Measurements from ENCODE around the gene PPM1F. TPM values are rescaled to one million over a fixed set of nuclear protein-coding genes. Genes with fewer than 3 reads are reported as not detected.
A peak's percentile ranks its signal among the peaks of the same experiment; 100 is the strongest.

Gene PPM1F, protein sequence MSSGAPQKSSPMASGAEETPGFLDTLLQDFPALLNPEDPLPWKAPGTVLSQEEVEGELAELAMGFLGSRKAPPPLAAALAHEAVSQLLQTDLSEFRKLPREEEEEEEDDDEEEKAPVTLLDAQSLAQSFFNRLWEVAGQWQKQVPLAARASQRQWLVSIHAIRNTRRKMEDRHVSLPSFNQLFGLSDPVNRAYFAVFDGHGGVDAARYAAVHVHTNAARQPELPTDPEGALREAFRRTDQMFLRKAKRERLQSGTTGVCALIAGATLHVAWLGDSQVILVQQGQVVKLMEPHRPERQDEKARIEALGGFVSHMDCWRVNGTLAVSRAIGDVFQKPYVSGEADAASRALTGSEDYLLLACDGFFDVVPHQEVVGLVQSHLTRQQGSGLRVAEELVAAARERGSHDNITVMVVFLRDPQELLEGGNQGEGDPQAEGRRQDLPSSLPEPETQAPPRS
- total RNA-seq (2021), result 23.9 to 30.6 TPM (median 28.6 TPM) in 3 replicates
- Bru-seq, nascent RNA, result percentile 50 among the genes with signal in this experiment
- long read RNA-seq, experiment 1, full-length matches to known transcripts, result 73 of 102 reads
- long read RNA-seq, experiment 1, partial matches to known transcripts, result 5 of 102 reads
- long read RNA-seq, experiment 1, other reads (novel, unspliced or antisense), result 24 of 102 reads
- long read RNA-seq, experiment 2, full-length matches to known transcripts, result 4 of 37 reads
- long read RNA-seq, experiment 2, partial matches to known transcripts, result 3 of 37 reads
- long read RNA-seq, experiment 2, other reads (novel, unspliced or antisense), result 30 of 37 reads
- long read RNA-seq, experiment 3, full-length matches to known transcripts, result 3 of 11 reads
- long read RNA-seq, experiment 3, partial matches to known transcripts, result 0 of 11 reads
- long read RNA-seq, experiment 3, other reads (novel, unspliced or antisense), result 8 of 11 reads

DNA sequence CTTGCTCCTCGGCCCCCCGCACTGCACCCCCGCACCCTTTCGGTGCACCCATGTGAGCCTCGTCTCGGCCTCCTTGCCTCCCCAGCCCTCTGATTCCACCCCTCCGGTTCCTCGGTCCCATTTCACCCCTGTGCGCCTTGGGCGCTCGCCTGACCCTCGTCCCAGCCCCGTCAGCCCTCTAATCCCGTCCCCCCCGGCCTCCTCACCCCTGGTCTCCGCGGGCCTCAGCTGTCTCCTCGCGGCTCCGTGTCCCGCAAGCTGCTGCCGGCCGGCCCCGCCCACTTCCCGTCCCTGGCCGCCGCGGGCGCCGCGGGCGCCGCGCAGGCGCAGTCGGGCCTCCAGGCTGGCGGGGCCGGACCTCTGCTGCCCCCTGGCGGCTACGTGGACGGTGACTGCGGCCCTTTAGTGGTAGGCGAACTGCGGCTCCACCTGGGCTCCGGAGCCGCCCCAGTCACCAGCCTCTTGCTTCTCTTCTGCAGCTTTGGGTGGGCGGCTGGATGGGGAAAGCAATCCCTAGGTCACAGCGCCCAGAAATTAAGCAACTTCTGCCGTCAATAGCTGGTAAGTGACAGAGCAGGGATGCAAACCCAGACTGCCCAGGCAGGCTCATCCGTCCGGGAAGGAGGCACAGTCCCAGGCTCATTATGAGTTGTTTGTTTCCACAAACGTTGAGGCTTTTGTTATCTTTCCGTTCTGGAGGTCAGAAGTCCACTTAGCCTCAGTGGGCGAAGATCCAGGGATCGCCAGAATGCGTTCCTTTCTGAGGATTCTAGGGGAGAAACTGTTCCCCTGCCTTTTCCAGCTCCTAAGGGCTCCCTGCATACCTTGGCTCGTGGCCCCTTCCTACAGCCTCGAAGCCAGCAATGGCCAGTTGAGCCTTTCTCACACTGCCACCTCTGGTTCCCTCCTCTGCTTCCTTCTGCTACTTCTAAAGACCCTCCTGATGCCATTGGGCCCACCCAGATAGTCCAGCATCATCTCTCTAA lies at the start of gene PPM1F:
PPM1F (minus strand) TSS at position 263 of the 986 bp plus-strand sequence. CDS start 6,800 bp downstream, outside the sequence.
- Mint-ChIP-seq H3K27me3 (ENCODE audit: low read depth) (peaks cover 26% of the 10 kb centered on the region), H3K4me3 (peak within 1 kb of the TSS; percentile 76), H3K9me3 (no peaks in the 10 kb centered on the region), H3K27ac (no peak within 1 kb of the TSS), H3K36me3 (no peaks in the 10 kb centered on the region), H3K4me1 (peaks cover 8% of the 10 kb centered on the region)
- peak; percentile 77 for ATAC-seq
- peak; percentile 86 for DNase-seq (ENCODE audit: low spot score)
- ChIA-PET POLR2A (interaction anchor here (0.6 kb wide), 1 partner anchor 1936 kb away, joined by 3 read pairs; no protein-coding TSS in a partner anchor), CTCF (interaction anchor here (0.6 to 9.1 kb wide), 29 partner anchors 9 to 311 kb away, joined by 3 to 121 read pairs (median 4); partner anchors contain the start of genes SDF2L1, TOP3B and YPEL1)
- TF ChIP-seq GRHL2 (CRISPR knock-in tag; IDR thresholded peaks at IDR 0.05; ENCODE audit: insufficient replicate concordance, severe bottlenecking) (no peak), TEAD1 (CRISPR knock-in tag; IDR thresholded peaks at IDR 0.05) (no peak), ESRRA (CRISPR knock-in tag; IDR thresholded peaks at IDR 0.05; ENCODE audit: borderline replicate concordance) (no peak), NR1H2 (CRISPR knock-in tag; IDR thresholded peaks at IDR 0.05) (no peak), SOX15 (CRISPR knock-in tag; IDR thresholded peaks at IDR 0.05) (no peak), ZNF416 (CRISPR knock-in tag; IDR thresholded peaks at IDR 0.05) (no peak), JAZF1 (CRISPR knock-in tag; IDR thresholded peaks at IDR 0.05) (no peak), ZNF232 (CRISPR knock-in tag; IDR thresholded peaks at IDR 0.05) (no peak), TP53 (CRISPR knock-in tag; IDR thresholded peaks at IDR 0.05) (no peak), RELA (CRISPR knock-in tag; IDR thresholded peaks at IDR 0.05; ENCODE audit: borderline replicate concordance) (no peak), GTF2I (CRISPR knock-in tag; conservative IDR thresholded peaks at IDR 0.05) (0 out of 2 replicates have a peak, but pooled peaks have one; percentile 28)
- TF ChIP-seq, protein P1, sequence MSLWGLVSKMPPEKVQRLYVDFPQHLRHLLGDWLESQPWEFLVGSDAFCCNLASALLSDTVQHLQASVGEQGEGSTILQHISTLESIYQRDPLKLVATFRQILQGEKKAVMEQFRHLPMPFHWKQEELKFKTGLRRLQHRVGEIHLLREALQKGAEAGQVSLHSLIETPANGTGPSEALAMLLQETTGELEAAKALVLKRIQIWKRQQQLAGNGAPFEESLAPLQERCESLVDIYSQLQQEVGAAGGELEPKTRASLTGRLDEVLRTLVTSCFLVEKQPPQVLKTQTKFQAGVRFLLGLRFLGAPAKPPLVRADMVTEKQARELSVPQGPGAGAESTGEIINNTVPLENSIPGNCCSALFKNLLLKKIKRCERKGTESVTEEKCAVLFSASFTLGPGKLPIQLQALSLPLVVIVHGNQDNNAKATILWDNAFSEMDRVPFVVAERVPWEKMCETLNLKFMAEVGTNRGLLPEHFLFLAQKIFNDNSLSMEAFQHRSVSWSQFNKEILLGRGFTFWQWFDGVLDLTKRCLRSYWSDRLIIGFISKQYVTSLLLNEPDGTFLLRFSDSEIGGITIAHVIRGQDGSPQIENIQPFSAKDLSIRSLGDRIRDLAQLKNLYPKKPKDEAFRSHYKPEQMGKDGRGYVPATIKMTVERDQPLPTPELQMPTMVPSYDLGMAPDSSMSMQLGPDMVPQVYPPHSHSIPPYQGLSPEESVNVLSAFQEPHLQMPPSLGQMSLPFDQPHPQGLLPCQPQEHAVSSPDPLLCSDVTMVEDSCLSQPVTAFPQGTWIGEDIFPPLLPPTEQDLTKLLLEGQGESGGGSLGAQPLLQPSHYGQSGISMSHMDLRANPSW (CRISPR knock-in tag; conservative IDR thresholded peaks at IDR 0.05; ENCODE audit: low read depth), result no peak
- TF ChIP-seq, protein P2, sequence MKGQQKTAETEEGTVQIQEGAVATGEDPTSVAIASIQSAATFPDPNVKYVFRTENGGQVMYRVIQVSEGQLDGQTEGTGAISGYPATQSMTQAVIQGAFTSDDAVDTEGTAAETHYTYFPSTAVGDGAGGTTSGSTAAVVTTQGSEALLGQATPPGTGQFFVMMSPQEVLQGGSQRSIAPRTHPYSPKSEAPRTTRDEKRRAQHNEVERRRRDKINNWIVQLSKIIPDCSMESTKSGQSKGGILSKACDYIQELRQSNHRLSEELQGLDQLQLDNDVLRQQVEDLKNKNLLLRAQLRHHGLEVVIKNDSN (CRISPR knock-in tag; IDR thresholded peaks at IDR 0.05), result no peak
- TF ChIP-seq, protein P3, sequence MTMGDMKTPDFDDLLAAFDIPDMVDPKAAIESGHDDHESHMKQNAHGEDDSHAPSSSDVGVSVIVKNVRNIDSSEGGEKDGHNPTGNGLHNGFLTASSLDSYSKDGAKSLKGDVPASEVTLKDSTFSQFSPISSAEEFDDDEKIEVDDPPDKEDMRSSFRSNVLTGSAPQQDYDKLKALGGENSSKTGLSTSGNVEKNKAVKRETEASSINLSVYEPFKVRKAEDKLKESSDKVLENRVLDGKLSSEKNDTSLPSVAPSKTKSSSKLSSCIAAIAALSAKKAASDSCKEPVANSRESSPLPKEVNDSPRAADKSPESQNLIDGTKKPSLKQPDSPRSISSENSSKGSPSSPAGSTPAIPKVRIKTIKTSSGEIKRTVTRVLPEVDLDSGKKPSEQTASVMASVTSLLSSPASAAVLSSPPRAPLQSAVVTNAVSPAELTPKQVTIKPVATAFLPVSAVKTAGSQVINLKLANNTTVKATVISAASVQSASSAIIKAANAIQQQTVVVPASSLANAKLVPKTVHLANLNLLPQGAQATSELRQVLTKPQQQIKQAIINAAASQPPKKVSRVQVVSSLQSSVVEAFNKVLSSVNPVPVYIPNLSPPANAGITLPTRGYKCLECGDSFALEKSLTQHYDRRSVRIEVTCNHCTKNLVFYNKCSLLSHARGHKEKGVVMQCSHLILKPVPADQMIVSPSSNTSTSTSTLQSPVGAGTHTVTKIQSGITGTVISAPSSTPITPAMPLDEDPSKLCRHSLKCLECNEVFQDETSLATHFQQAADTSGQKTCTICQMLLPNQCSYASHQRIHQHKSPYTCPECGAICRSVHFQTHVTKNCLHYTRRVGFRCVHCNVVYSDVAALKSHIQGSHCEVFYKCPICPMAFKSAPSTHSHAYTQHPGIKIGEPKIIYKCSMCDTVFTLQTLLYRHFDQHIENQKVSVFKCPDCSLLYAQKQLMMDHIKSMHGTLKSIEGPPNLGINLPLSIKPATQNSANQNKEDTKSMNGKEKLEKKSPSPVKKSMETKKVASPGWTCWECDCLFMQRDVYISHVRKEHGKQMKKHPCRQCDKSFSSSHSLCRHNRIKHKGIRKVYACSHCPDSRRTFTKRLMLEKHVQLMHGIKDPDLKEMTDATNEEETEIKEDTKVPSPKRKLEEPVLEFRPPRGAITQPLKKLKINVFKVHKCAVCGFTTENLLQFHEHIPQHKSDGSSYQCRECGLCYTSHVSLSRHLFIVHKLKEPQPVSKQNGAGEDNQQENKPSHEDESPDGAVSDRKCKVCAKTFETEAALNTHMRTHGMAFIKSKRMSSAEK (CRISPR knock-in tag; IDR thresholded peaks at IDR 0.05; ENCODE audit: borderline replicate concordance), result no peak
- TF ChIP-seq, protein P4, sequence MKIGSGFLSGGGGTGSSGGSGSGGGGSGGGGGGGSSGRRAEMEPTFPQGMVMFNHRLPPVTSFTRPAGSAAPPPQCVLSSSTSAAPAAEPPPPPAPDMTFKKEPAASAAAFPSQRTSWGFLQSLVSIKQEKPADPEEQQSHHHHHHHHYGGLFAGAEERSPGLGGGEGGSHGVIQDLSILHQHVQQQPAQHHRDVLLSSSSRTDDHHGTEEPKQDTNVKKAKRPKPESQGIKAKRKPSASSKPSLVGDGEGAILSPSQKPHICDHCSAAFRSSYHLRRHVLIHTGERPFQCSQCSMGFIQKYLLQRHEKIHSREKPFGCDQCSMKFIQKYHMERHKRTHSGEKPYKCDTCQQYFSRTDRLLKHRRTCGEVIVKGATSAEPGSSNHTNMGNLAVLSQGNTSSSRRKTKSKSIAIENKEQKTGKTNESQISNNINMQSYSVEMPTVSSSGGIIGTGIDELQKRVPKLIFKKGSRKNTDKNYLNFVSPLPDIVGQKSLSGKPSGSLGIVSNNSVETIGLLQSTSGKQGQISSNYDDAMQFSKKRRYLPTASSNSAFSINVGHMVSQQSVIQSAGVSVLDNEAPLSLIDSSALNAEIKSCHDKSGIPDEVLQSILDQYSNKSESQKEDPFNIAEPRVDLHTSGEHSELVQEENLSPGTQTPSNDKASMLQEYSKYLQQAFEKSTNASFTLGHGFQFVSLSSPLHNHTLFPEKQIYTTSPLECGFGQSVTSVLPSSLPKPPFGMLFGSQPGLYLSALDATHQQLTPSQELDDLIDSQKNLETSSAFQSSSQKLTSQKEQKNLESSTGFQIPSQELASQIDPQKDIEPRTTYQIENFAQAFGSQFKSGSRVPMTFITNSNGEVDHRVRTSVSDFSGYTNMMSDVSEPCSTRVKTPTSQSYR (CRISPR knock-in tag; IDR thresholded peaks at IDR 0.05), result no peak
- TF ChIP-seq, protein P5, sequence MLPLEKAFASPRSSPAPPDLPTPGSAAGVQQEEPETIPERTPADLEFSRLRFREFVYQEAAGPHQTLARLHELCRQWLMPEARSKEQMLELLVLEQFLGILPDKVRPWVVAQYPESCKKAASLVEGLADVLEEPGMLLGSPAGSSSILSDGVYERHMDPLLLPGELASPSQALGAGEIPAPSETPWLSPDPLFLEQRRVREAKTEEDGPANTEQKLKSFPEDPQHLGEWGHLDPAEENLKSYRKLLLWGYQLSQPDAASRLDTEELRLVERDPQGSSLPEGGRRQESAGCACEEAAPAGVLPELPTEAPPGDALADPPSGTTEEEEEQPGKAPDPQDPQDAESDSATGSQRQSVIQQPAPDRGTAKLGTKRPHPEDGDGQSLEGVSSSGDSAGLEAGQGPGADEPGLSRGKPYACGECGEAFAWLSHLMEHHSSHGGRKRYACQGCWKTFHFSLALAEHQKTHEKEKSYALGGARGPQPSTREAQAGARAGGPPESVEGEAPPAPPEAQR (CRISPR knock-in tag; IDR thresholded peaks at IDR 0.05), result no peak
- TF ChIP-seq, protein P6, sequence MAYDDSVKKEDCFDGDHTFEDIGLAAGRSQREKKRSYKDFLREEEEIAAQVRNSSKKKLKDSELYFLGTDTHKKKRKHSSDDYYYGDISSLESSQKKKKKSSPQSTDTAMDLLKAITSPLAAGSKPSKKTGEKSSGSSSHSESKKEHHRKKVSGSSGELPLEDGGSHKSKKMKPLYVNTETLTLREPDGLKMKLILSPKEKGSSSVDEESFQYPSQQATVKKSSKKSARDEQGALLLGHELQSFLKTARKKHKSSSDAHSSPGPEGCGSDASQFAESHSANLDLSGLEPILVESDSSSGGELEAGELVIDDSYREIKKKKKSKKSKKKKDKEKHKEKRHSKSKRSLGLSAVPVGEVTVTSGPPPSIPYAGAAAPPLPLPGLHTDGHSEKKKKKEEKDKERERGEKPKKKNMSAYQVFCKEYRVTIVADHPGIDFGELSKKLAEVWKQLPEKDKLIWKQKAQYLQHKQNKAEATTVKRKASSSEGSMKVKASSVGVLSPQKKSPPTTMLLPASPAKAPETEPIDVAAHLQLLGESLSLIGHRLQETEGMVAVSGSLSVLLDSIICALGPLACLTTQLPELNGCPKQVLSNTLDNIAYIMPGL (CRISPR knock-in tag; IDR thresholded peaks at IDR 0.05), result no peak
- TF ChIP-seq, protein P7, sequence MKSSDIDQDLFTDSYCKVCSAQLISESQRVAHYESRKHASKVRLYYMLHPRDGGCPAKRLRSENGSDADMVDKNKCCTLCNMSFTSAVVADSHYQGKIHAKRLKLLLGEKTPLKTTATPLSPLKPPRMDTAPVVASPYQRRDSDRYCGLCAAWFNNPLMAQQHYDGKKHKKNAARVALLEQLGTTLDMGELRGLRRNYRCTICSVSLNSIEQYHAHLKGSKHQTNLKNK (CRISPR knock-in tag; IDR thresholded peaks at IDR 0.05), result no peak
